GM19455 (cell line): ENCODE measurements around the gene PROK2.

ENCODE experiments used
- ATAC-seq: cut with Tn5 transposase; IDR thresholded peaks from one replicate; pipeline ENCODE4 v1.9.1; 2021; ENCODE audit not compliant: unreplicated experiment

Gene PROK2

GRCh38 chr3:71751602-71752001 is 33.3 kb downstream of the PROK2 start:
- no peak for ATAC-seq

GRCh38 chr3:71744738-71745137 is 40.2 kb downstream of the PROK2 start:
- no peak for ATAC-seq

- ATAC-seq = no peak
Measured at GRCh38 chr3:71742621-71743020, 42.3 kb downstream of the PROK2 start.

- no peak for ATAC-seq
Measured at GRCh38 chr3:71734881-71735280, 50.1 kb downstream of the PROK2 start.

GRCh38 chr3:71733319-71733718 is 51.6 kb downstream of the PROK2 start:
- no peak for ATAC-seq

GRCh38 chr3:71732637-71733036 is 52.3 kb downstream of the PROK2 start:
- no peak for ATAC-seq

- no peak for ATAC-seq
Measured at GRCh38 chr3:71728632-71729342, 56.2 kb downstream of the PROK2 start.

- ATAC-seq = no peak
Measured at GRCh38 chr3:71726146-71726545, 58.8 kb downstream of the PROK2 start.

GRCh38 chr3:71725271-71725991 is 59.5 kb downstream of the PROK2 start, which contains the start of gene EIF4E3:
EIF4E3 (minus strand) TSS chr3:71725402; CDS start chr3:71725367, 35 bp downstream.
- ATAC-seq = peak; percentile 53

- ATAC-seq = peak; percentile 49
Measured at GRCh38 chr3:71724584-71725270, 60.2 kb downstream of the PROK2 start.

- ATAC-seq = no peak
Measured at GRCh38 chr3:71724171-71724453, 60.8 kb downstream of the PROK2 start.

GRCh38 chr3:71723452-71724170 is 61.3 kb downstream of the PROK2 start:
- ATAC-seq = no peak

GRCh38 chr3:71722693-71723092 is 62.3 kb downstream of the PROK2 start:
- no peak for ATAC-seq
